Left ventricle myocardium inferior (tissue), 1 donor: Measurements from ENCODE around the gene TACR1. TPM values are rescaled to one million over a fixed set of nuclear protein-coding genes. Genes with fewer than 3 reads are reported as not detected.

Experiments used
- DNase-seq: peaks from one replicate; pipeline ENCODE4 v3.0.0-alpha.2; 2020
- H3K27ac ChIP-seq: fragments of 200-600 bp; replicated peaks from 2 replicates; pipeline ENCODE4 v1.8.0; 2021
- H3K27me3 ChIP-seq: fragments of 200-600 bp; 2 replicates; pipeline ENCODE4 v1.8.0; 2021; ENCODE audit warnings: low read depth
- H3K36me3 ChIP-seq: fragments of 200-600 bp; 2 replicates; pipeline ENCODE4 v1.8.0; 2021
- H3K4me1 ChIP-seq: fragments of 200-600 bp; 2 replicates; pipeline ENCODE4 v1.8.0; 2021
- H3K4me3 ChIP-seq: fragments of 200-600 bp; 2 replicates; pipeline ENCODE4 v1.8.0; 2021; ENCODE audit warnings: mild to moderate bottlenecking, moderate library complexity
- H3K9me3 ChIP-seq: fragments of 200-600 bp; replicated peaks from 2 replicates; pipeline ENCODE4 v1.8.0; 2021
- CTCF ChIP-seq: fragments of 200-600 bp; IDR thresholded peaks from 2 replicates; pipeline ENCODE4 v1.8.0; 2021; ENCODE audit warnings: antibody characterized with exemption, mild to moderate bottlenecking, borderline replicate concordance
- intact Hi-C: fragments of 100-400 bp; cut with micrococcal nuclease; formaldehyde crosslinking; loops from one replicate; pipeline ENCODE4 v1.11.0; 2022
- total RNA-seq: library from RNA; stranded (reverse); fragmentation: NEBNext Ultra II Directional; extraction: Animal tissue kit (Norgen Biotek cat#: 25700); gene quantifications from one replicate; pipeline ENCODE4 v1.2.1, GENCODE V29; 2021
- donor health status: DM: no; HTN: yes; CAD: no; lungs with severe emphysema.

TACR1 gene
- total RNA-seq, 1 donor from 2014 or later: 0.22 TPM

- H3K27me3 ChIP-seq: peaks cover 54% of the 10 kb centered on the region
Observed at GRCh38 chr2:75194184-75194868, 5.0 kb downstream of the TACR1 start.

GRCh38 chr2:75192496-75192895, 6.8 kb downstream of the TACR1 start:
- Histone ChIP-seq H3K27me3 (peaks cover 36% of the 10 kb centered on the region), H3K4me1 (no peaks in the 10 kb centered on the region), H3K36me3 (no peaks in the 10 kb centered on the region), H3K9me3 (no peaks in the 10 kb centered on the region), H3K27ac (no peak overlapping the region), H3K4me3 (no peak overlapping the region)
- no peak for TF ChIP-seq CTCF
- intact Hi-C loops: no loop called here
- no peak for DNase-seq

More at GRCh38 chr2:75194184-75194868, 5.0 kb downstream of the TACR1 start:
- intact Hi-C loops: no loop called here
- H3K4me3 ChIP-seq: no peak overlapping the region
- no peaks in the 10 kb centered on the region for H3K36me3 ChIP-seq
- no peak for DNase-seq
- no peaks in the 10 kb centered on the region for H3K9me3 ChIP-seq
- no peak overlapping the region for H3K27ac ChIP-seq
- TF ChIP-seq CTCF: no peak
- H3K4me1 ChIP-seq: peaks cover 6% of the 10 kb centered on the region

GRCh38 chr2:75190271-75190990, 8.9 kb downstream of the TACR1 start:
- Histone ChIP-seq H3K4me3 (no peak overlapping the region), H3K9me3 (no peaks in the 10 kb centered on the region), H3K36me3 (no peaks in the 10 kb centered on the region), H3K27me3 (peaks cover 16% of the 10 kb centered on the region), H3K4me1 (no peaks in the 10 kb centered on the region), H3K27ac (no peak overlapping the region)
- TF ChIP-seq CTCF: no peak
- DNase-seq: no peak
- intact Hi-C loops: no loop called here

- intact Hi-C loops: no loop called here
- Histone ChIP-seq H3K27me3 (no peaks in the 10 kb centered on the region), H3K9me3 (no peaks in the 10 kb centered on the region), H3K4me1 (no peaks in the 10 kb centered on the region), H3K4me3 (no peak overlapping the region), H3K27ac (no peak overlapping the region), H3K36me3 (no peaks in the 10 kb centered on the region)
- DNase-seq: no peak
- no peak for TF ChIP-seq CTCF
Observed at GRCh38 chr2:75186821-75187220, 12.5 kb downstream of the TACR1 start.

- no peak overlapping the region for H3K27ac ChIP-seq
- no peak overlapping the region for H3K4me3 ChIP-seq
- DNase-seq: no peak
- TF ChIP-seq CTCF: no peak
- H3K4me1 ChIP-seq: no peaks in the 10 kb centered on the region
- no peaks in the 10 kb centered on the region for H3K27me3 ChIP-seq
- no peaks in the 10 kb centered on the region for H3K36me3 ChIP-seq
- H3K9me3 ChIP-seq: no peaks in the 10 kb centered on the region
- intact Hi-C loops: no loop called here
Observed at GRCh38 chr2:75182606-75183005, 16.7 kb downstream of the TACR1 start.
